B cell (primary cell): ENCODE data around the gene FOXF1.
A peak's percentile ranks its signal among the peaks of the same experiment; 100 is the strongest.

Source experiments
- EZH2 ChIP-seq: IDR thresholded peaks from 2 replicates; pipeline ENCODE4 v1.6.1; 2012; ENCODE audit warnings: borderline replicate concordance, low read depth, mild to moderate bottlenecking, moderate library complexity, low read length; ENCODE audit not compliant: insufficient read depth, poor library complexity, severe bottlenecking
- TF ChIP-seq, protein P1 (sequence below): fragments of 200-600 bp; IDR thresholded peaks from one replicate; pipeline ENCODE4 v1.8.0; 2022; ENCODE audit warnings: antibody characterized with exemption, mild to moderate bottlenecking

DNA sequence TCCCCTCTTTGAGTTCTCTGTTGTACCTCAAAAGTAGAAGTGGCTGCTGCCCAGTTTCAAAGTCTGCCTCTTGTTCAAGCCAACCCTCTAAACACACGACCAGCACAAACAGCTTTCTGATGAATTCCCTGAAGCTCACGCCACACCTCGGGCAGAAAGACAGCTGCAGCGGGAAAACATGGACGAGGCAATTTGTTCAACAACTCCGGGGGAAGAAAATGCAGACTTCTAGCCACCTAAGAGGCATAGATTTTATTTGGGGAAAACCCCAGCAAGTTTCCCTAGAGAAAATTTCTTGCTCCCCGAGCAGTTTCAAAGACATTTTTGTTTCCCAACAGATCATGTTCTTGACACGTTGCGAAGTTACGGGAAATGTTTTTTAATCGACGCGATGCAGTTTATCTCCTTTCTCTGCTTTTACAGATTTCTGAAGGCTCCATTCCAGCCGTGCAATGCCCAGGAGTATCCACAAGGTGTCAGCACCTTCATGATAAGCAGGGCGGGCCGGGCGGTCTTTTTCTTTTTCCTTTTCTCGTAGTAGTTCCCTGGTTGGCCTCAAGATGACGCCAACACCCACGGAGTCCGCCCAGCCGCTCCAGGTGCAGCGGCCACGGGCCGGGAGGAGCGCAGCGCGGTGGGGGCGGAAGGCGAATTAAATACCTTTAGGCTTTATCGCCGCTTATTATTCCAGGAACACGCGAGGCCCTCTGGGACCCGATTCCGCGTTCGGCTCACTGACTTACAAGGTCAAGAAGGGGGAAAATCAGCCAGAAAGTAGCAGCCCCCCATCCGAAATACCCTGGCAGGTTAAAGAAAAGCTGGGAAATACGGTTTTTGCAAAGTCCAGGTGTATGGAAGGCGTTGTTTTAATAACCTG lies 53.4 kb downstream of the FOXF1 start:
- TF ChIP-seq EZH2, result no peak
- TF ChIP-seq, protein P1, sequence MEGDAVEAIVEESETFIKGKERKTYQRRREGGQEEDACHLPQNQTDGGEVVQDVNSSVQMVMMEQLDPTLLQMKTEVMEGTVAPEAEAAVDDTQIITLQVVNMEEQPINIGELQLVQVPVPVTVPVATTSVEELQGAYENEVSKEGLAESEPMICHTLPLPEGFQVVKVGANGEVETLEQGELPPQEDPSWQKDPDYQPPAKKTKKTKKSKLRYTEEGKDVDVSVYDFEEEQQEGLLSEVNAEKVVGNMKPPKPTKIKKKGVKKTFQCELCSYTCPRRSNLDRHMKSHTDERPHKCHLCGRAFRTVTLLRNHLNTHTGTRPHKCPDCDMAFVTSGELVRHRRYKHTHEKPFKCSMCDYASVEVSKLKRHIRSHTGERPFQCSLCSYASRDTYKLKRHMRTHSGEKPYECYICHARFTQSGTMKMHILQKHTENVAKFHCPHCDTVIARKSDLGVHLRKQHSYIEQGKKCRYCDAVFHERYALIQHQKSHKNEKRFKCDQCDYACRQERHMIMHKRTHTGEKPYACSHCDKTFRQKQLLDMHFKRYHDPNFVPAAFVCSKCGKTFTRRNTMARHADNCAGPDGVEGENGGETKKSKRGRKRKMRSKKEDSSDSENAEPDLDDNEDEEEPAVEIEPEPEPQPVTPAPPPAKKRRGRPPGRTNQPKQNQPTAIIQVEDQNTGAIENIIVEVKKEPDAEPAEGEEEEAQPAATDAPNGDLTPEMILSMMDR, result peak; percentile 100
